Measurements from ENCODE around the gene PTTG1IP2.

The PTTG1IP2 gene

GRCh38 chr7:90474284-90475210, 5.1 kb downstream of the PTTG1IP2 start:
- DNase-seq (ENCODE audit: low read depth), result peak; percentile 67
- TF ChIP-seq CTCF (IDR thresholded peaks at IDR 0.05; ENCODE audit: control insufficient read depth, insufficient read depth, low read depth, low read length, missing control alignments), result no peak
- H3K4me3 ChIP-seq (ENCODE audit: control insufficient read depth, low read depth, low read length), result no peak overlapping the region

GRCh38 chr7:90483251-90483650, 13.8 kb downstream of the PTTG1IP2 start:
- H3K4me3 ChIP-seq (ENCODE audit: control insufficient read depth, low read depth, low read length), result no peak overlapping the region
- no peak for DNase-seq (ENCODE audit: low read depth)
- no peak for TF ChIP-seq CTCF (IDR thresholded peaks at IDR 0.05; ENCODE audit: control insufficient read depth, insufficient read depth, low read depth, low read length, missing control alignments)

GRCh38 chr7:90484706-90485105, 15.3 kb downstream of the PTTG1IP2 start:
- DNase-seq (ENCODE audit: low read depth), result no peak

GRCh38 chr7:90485734-90486316, 16.4 kb downstream of the PTTG1IP2 start:
- no peak for TF ChIP-seq CTCF (IDR thresholded peaks at IDR 0.05; ENCODE audit: control insufficient read depth, insufficient read depth, low read depth, low read length, missing control alignments)

More at GRCh38 chr7:90484706-90485105, 15.3 kb downstream of the PTTG1IP2 start:
- no peak overlapping the region for H3K4me3 ChIP-seq (ENCODE audit: control insufficient read depth, low read depth, low read length)
- no peak for TF ChIP-seq CTCF (IDR thresholded peaks at IDR 0.05; ENCODE audit: control insufficient read depth, insufficient read depth, low read depth, low read length, missing control alignments)

GRCh38 chr7:90487808-90488207, 18.4 kb downstream of the PTTG1IP2 start:
- DNase-seq (ENCODE audit: low read depth), result no peak
- H3K4me3 ChIP-seq (ENCODE audit: control insufficient read depth, low read depth, low read length), result no peak overlapping the region
- TF ChIP-seq CTCF (IDR thresholded peaks at IDR 0.05; ENCODE audit: control insufficient read depth, insufficient read depth, low read depth, low read length, missing control alignments), result no peak

More at GRCh38 chr7:90485734-90486316, 16.4 kb downstream of the PTTG1IP2 start:
- DNase-seq (ENCODE audit: low read depth), result no peak
- no peak overlapping the region for H3K4me3 ChIP-seq (ENCODE audit: control insufficient read depth, low read depth, low read length)

GRCh38 chr7:90488220-90488619, 18.8 kb downstream of the PTTG1IP2 start:
- no peak for TF ChIP-seq CTCF (IDR thresholded peaks at IDR 0.05; ENCODE audit: control insufficient read depth, insufficient read depth, low read depth, low read length, missing control alignments)

More at GRCh38 chr7:90488220-90488619, 18.8 kb downstream of the PTTG1IP2 start:
- no peak overlapping the region for H3K4me3 ChIP-seq (ENCODE audit: control insufficient read depth, low read depth, low read length)
- DNase-seq (ENCODE audit: low read depth), result no peak

Data from AG09309 (cell line).